AG04449 (cell line): ENCODE data around the gene ATP12A.

Experiments used
- CTCF ChIA-PET: fragments of 350-600 bp; formaldehyde crosslinking; extraction: SDS; loops from one replicate; lab custom pipeline; 2021; ENCODE audit warnings: antibody characterized with exemption; lab: Yijun Ruan, JAX
- POLR2A ChIA-PET: fragments of 400-600, 350-600 bp; formaldehyde crosslinking; extraction: SDS; loops from one replicate; lab custom pipeline; 2020; ENCODE audit warnings: antibody characterized with exemption, inconsistent platforms; lab: Yijun Ruan, JAX
- DNase-seq: peaks from one replicate; pipeline ENCODE4 v3.0.0-alpha.2; 2010; ENCODE audit warnings: low read depth, low spot score
- H3K4me3 ChIP-seq: 2 replicates; pipeline ENCODE4 v1.5.1; 2011; ENCODE audit warnings: low read depth, mild to moderate bottlenecking, control low read depth, low read length
- CTCF ChIP-seq: IDR thresholded peaks from one replicate; pipeline ENCODE4 v1.5.1; 2011; ENCODE audit warnings: mild to moderate bottlenecking, moderate library complexity, low read length, control low read depth, inconsistent platforms; ENCODE audit not compliant: insufficient read depth; ENCODE audit errors: missing control alignments

ATP12A gene

GRCh38 chr13:24688950-24689349 is 8.7 kb downstream of the ATP12A start:
- DNase-seq, result no peak
- no peak overlapping the region for H3K4me3 ChIP-seq
- ChIA-PET POLR2A (no interaction called here), CTCF (interaction anchor here (0.7 to 1.6 kb wide), 3 partner anchors 17 to 83 kb away, joined by 3 to 7 read pairs (median 3); no protein-coding TSS in a partner anchor)
- TF ChIP-seq CTCF, result no peak

- ChIA-PET POLR2A (no interaction called here), CTCF (interaction anchor here (2.7 kb wide), 1 partner anchor 9 kb away, joined by 19 read pairs; no protein-coding TSS in a partner anchor)
- no peak for DNase-seq
- no peak for TF ChIP-seq CTCF
- no peak overlapping the region for H3K4me3 ChIP-seq
Observed at GRCh38 chr13:24691381-24691780, 11.2 kb downstream of the ATP12A start.

GRCh38 chr13:24692561-24692960 is 12.4 kb downstream of the ATP12A start:
- no peak for DNase-seq
- CTCF ChIA-PET, result interaction anchor here (1.6 to 2.7 kb wide), 3 partner anchors 10 to 35 kb away, joined by 3 to 19 read pairs (median 9); no protein-coding TSS in a partner anchor
- TF ChIP-seq CTCF, result no peak
- POLR2A ChIA-PET, result no interaction called here
- no peak overlapping the region for H3K4me3 ChIP-seq

- CTCF ChIA-PET, result interaction anchor here (0.8 to 2.5 kb wide), 7 partner anchors 9 to 87 kb away, joined by 3 to 9 read pairs (median 3); no protein-coding TSS in a partner anchor
Observed at GRCh38 chr13:24693862-24694471, 13.8 kb downstream of the ATP12A start.

GRCh38 chr13:24694907-24695306 is 14.7 kb downstream of the ATP12A start:
- CTCF ChIA-PET, result interaction anchor here (0.8 to 1.5 kb wide), 3 partner anchors 11 to 88 kb away, joined by 3 to 7 read pairs (median 3); no protein-coding TSS in a partner anchor
- no peak for TF ChIP-seq CTCF
- DNase-seq, result no peak
- POLR2A ChIA-PET, result no interaction called here
- H3K4me3 ChIP-seq, result no peak overlapping the region

More at GRCh38 chr13:24693862-24694471, 13.8 kb downstream of the ATP12A start:
- POLR2A ChIA-PET, result no interaction called here
- no peak overlapping the region for H3K4me3 ChIP-seq
- DNase-seq, result no peak
- peak; percentile 51 for TF ChIP-seq CTCF

- no peak for DNase-seq
- POLR2A ChIA-PET, result no interaction called here
- no peak overlapping the region for H3K4me3 ChIP-seq
- no peak for TF ChIP-seq CTCF
- CTCF ChIA-PET, result no interaction called here
Observed at GRCh38 chr13:24698686-24699085, 18.5 kb downstream of the ATP12A start.
